ENCODE measurements around the gene WRAP73.

The WRAP73 gene

GRCh38 chr1:3650248-3651025 is 534 bp upstream of the WRAP73 start:
- DNase-seq (ENCODE audit: low read depth in 2 of 2), result no peak

- DNase-seq (ENCODE audit: low read depth in 2 of 2), result no peak
These were observed 3.3 kb downstream of the WRAP73 start for GRCh38 chr1:3646596-3646995.

- DNase-seq (ENCODE audit: low read depth in 2 of 2), result no peak
These were observed 4.1 kb downstream of the WRAP73 start for GRCh38 chr1:3645666-3646355.

- no peak for DNase-seq (ENCODE audit: low read depth in 2 of 2)
These were observed 4.7 kb downstream of the WRAP73 start for GRCh38 chr1:3645247-3645646.

GRCh38 chr1:3644273-3644672 is 5.6 kb downstream of the WRAP73 start:
- no peak for DNase-seq (ENCODE audit: low read depth in 2 of 2)

- DNase-seq (ENCODE audit: low read depth in 2 of 2), result no peak
These were observed 6.8 kb downstream of the WRAP73 start for GRCh38 chr1:3642919-3643675.

GRCh38 chr1:3641816-3642215 is 8.1 kb downstream of the WRAP73 start:
- no peak for DNase-seq (ENCODE audit: low read depth in 2 of 2)

GRCh38 chr1:3641046-3641760 is 8.7 kb downstream of the WRAP73 start:
- DNase-seq (ENCODE audit: low read depth in 2 of 2), result no peak

GRCh38 chr1:3640121-3640837 is 9.6 kb downstream of the WRAP73 start:
- DNase-seq (ENCODE audit: low read depth in 2 of 2), result no peak

- DNase-seq (ENCODE audit: low read depth in 2 of 2), result no peak
These were observed 10.4 kb downstream of the WRAP73 start for GRCh38 chr1:3639397-3639911.

- DNase-seq (ENCODE audit: low read depth in 2 of 2), result no peak
These were observed 11.2 kb downstream of the WRAP73 start for GRCh38 chr1:3638676-3639075.

GRCh38 chr1:3638027-3638426 is 11.9 kb downstream of the WRAP73 start:
- no peak for DNase-seq (ENCODE audit: low read depth in 2 of 2)

- no peak for DNase-seq (ENCODE audit: low read depth in 2 of 2)
These were observed 13.4 kb downstream of the WRAP73 start for GRCh38 chr1:3636531-3636930.

GRCh38 chr1:3636080-3636479 is 13.8 kb downstream of the WRAP73 start:
- DNase-seq (ENCODE audit: low read depth in 2 of 2), result no peak

- no peak for DNase-seq (ENCODE audit: low read depth in 2 of 2)
These were observed 15.7 kb downstream of the WRAP73 start for GRCh38 chr1:3634059-3634800.

- no peak for DNase-seq (ENCODE audit: low read depth in 2 of 2)
These were observed 16.4 kb downstream of the WRAP73 start for GRCh38 chr1:3633344-3634058.

- DNase-seq (ENCODE audit: low read depth in 2 of 2), result no peak
These were observed 17.1 kb downstream of the WRAP73 start for GRCh38 chr1:3632716-3633343.

GRCh38 chr1:3632298-3632697 is 17.6 kb downstream of the WRAP73 start:
- DNase-seq (ENCODE audit: low read depth in 2 of 2), result no peak

All from fibroblast of skin of left quadriceps (primary cell).